ENCODE measurements around the gene PTPRT. TPM values are rescaled to one million over a fixed set of nuclear protein-coding genes. Genes with fewer than 3 reads are reported as not detected.

The PTPRT gene
- total and polyA plus RNA-seq, 4 donors, result 0.14 to 2.8 (median 0.40) TPM

- no peaks in the 10 kb centered on the region for H3K27me3 ChIP-seq (ENCODE audit: control insufficient read depth in 4 of 4, insufficient read depth in 4 of 4, low read length in 3 of 4)
- TF ChIP-seq RXRA (IDR thresholded peaks at IDR 0.05) (no peak), JUND (IDR thresholded peaks at IDR 0.05) (no peak), SP1 (IDR thresholded peaks at IDR 0.05) (no peak), YY1 (IDR thresholded peaks at IDR 0.05) (no peak), TAF1 (conservative IDR thresholded peaks at IDR 0.05) (no peak), GABPA (IDR thresholded peaks at IDR 0.05 in 1 of 2, conservative IDR thresholded peaks at IDR 0.05 in 1 of 2) (no peak), NR2F2 (IDR thresholded peaks at IDR 0.05) (no peak)
- H3K36me3 ChIP-seq (ENCODE audit: control insufficient read depth in 4 of 4, insufficient read depth in 3 of 4, low read depth in 1 of 4, low read length in 3 of 4), result no peaks in the 10 kb centered on the region
- H3K9ac ChIP-seq (ENCODE audit: low read depth in 1 of 2, low read length in 2 of 2), result no peak overlapping the region
- H3K27ac ChIP-seq (ENCODE audit: low read depth in 1 of 2, low read length in 2 of 2), result no peak overlapping the region
- no peaks in the 10 kb centered on the region for H3K4me1 ChIP-seq (ENCODE audit: control insufficient read depth in 4 of 4, insufficient read depth in 4 of 4, low read length in 3 of 4)
- WGBS, result 59% methylated on average over 4 of the region's 4 CpGs
- no peak for DNase-seq (ENCODE audit: low spot score)
- no peaks in the 10 kb centered on the region for H3K9me3 ChIP-seq (ENCODE audit: control insufficient read depth in 4 of 4, low read length in 3 of 4)
- H3K4me3 ChIP-seq (ENCODE audit: low read depth in 1 of 3, low read length in 3 of 3), result no peak overlapping the region
Observed at GRCh38 chr20:42260184-42260583, 929.5 kb downstream of the PTPRT start.

DNA sequence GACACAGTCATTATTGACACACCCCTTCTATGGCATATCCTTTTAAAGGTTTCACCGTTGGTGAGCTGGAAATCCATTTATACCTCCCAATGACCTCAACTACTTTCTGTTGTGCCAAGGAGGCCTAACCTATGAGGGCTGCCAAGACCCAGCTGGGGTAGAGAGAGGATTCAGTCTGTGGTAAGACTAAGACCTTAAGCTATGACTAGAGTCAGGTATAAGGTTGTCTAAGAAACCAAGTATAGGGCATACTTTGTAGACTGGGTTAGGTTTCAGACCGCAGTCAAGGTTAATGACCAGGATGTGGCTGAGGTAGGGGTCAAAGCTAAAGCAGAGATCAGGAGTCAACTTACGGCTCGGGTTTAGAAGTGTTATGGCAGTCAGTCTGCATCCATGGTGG, 930.3 kb downstream of the PTPRT start:
- 79% methylated on average over 4 of the region's 4 CpGs for WGBS
- no peak for TF ChIP-seq EGR1 (IDR thresholded peaks at IDR 0.05; ENCODE audit: low read depth in 2 of 2)
- no peak for TF ChIP-seq YY1 (IDR thresholded peaks at IDR 0.05)
- TF ChIP-seq GABPA (IDR thresholded peaks at IDR 0.05 in 1 of 2, conservative IDR thresholded peaks at IDR 0.05 in 1 of 2), result no peak
- TF ChIP-seq ATF3 (IDR thresholded peaks at IDR 0.05), result no peak
- TF ChIP-seq NR2F2 (IDR thresholded peaks at IDR 0.05), result no peak
- TF ChIP-seq RXRA (IDR thresholded peaks at IDR 0.05), result no peak
- TF ChIP-seq CTCF (IDR thresholded peaks at IDR 0.05; ENCODE audit: low read depth, low read length, missing input control), result no peak
- no peak for TF ChIP-seq FOXA2 (IDR thresholded peaks at IDR 0.05)
- no peak for TF ChIP-seq RAD21 (IDR thresholded peaks at IDR 0.05)
- TF ChIP-seq, protein P1, sequence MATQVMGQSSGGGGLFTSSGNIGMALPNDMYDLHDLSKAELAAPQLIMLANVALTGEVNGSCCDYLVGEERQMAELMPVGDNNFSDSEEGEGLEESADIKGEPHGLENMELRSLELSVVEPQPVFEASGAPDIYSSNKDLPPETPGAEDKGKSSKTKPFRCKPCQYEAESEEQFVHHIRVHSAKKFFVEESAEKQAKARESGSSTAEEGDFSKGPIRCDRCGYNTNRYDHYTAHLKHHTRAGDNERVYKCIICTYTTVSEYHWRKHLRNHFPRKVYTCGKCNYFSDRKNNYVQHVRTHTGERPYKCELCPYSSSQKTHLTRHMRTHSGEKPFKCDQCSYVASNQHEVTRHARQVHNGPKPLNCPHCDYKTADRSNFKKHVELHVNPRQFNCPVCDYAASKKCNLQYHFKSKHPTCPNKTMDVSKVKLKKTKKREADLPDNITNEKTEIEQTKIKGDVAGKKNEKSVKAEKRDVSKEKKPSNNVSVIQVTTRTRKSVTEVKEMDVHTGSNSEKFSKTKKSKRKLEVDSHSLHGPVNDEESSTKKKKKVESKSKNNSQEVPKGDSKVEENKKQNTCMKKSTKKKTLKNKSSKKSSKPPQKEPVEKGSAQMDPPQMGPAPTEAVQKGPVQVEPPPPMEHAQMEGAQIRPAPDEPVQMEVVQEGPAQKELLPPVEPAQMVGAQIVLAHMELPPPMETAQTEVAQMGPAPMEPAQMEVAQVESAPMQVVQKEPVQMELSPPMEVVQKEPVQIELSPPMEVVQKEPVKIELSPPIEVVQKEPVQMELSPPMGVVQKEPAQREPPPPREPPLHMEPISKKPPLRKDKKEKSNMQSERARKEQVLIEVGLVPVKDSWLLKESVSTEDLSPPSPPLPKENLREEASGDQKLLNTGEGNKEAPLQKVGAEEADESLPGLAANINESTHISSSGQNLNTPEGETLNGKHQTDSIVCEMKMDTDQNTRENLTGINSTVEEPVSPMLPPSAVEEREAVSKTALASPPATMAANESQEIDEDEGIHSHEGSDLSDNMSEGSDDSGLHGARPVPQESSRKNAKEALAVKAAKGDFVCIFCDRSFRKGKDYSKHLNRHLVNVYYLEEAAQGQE (IDR thresholded peaks at IDR 0.05), result no peak
- no peak for TF ChIP-seq SP1 (IDR thresholded peaks at IDR 0.05)
- TF ChIP-seq TAF1 (conservative IDR thresholded peaks at IDR 0.05), result no peak
- TF ChIP-seq HNF4G (IDR thresholded peaks at IDR 0.05), result no peak
- DNase-seq (ENCODE audit: low spot score), result no peak
- Histone ChIP-seq H3K4me1 (ENCODE audit: control insufficient read depth in 4 of 4, insufficient read depth in 4 of 4, low read length in 3 of 4) (no peaks in the 10 kb centered on the region), H3K9me3 (ENCODE audit: control insufficient read depth in 4 of 4, low read length in 3 of 4) (no peaks in the 10 kb centered on the region), H3K27ac (ENCODE audit: low read depth in 1 of 2, low read length in 2 of 2) (no peak overlapping the region), H3K27me3 (ENCODE audit: control insufficient read depth in 4 of 4, insufficient read depth in 4 of 4, low read length in 3 of 4) (no peaks in the 10 kb centered on the region), H3K4me3 (ENCODE audit: low read depth in 1 of 3, low read length in 3 of 3) (no peak overlapping the region), H3K9ac (ENCODE audit: low read depth in 1 of 2, low read length in 2 of 2) (no peak overlapping the region), H3K36me3 (ENCODE audit: control insufficient read depth in 4 of 4, insufficient read depth in 3 of 4, low read depth in 1 of 4, low read length in 3 of 4) (no peaks in the 10 kb centered on the region)

Measured in liver (tissue), 9 donors.